GM23338 (cell line): Measurements from ENCODE around the gene PIANP. TPM values are rescaled to one million over a fixed set of nuclear protein-coding genes. Genes with fewer than 3 reads are reported as not detected.

Source experiments
- ATAC-seq: fragments of 200-7000 bp; cut with Tn5 transposase; 3 replicates; pipeline ENCODE4 v1.9.1; 2020
- DNase-seq: peaks from one replicate; pipeline ENCODE4 v3.0.0-alpha.2; 2015; ENCODE audit warnings: low spot score
- H2AFZ ChIP-seq: fragments of 200-600 bp; sonication (generic); 2 replicates; pipeline ENCODE4 v1.8.0; 2016; ENCODE audit warnings: antibody characterized with exemption, mild to moderate bottlenecking, moderate library complexity
- H3F3A ChIP-seq: fragments of 200-600 bp; sonication (generic); replicated peaks from 2 replicates; pipeline ENCODE4 v1.8.0; 2017; ENCODE audit warnings: antibody characterized with exemption, mixed run types, low read depth
- H3K27ac ChIP-seq: fragments of 200-600 bp; sonication (generic); 2 replicates; pipeline ENCODE4 v1.6.1; 2016; ENCODE audit warnings: low read depth
- H3K27me3 ChIP-seq: fragments of 200-600 bp; sonication (generic); 2 replicates; pipeline ENCODE4 v1.8.0; 2016; ENCODE audit warnings: mild to moderate bottlenecking, mixed run types, moderate library complexity; ENCODE audit not compliant: insufficient read depth
- H3K36me3 ChIP-seq: fragments of 200-600 bp; sonication (generic); 2 replicates; pipeline ENCODE4 v1.8.0; 2016; ENCODE audit warnings: mild to moderate bottlenecking; ENCODE audit not compliant: insufficient read depth
- H3K4me1 ChIP-seq: fragments of 200-600 bp; sonication (generic); 2 replicates; pipeline ENCODE4 v1.8.0; 2016; ENCODE audit warnings: mild to moderate bottlenecking, moderate library complexity; ENCODE audit not compliant: insufficient read depth
- H3K4me2 ChIP-seq: fragments of 200-600 bp; sonication (generic); 2 replicates; pipeline ENCODE4 v1.7.1; 2017; ENCODE audit warnings: mixed run types
- H3K4me3 ChIP-seq: fragments of 200-600 bp; sonication (generic); 2 replicates; pipeline ENCODE4 v1.6.1; 2016; ENCODE audit warnings: mixed run types
- H3K79me2 ChIP-seq: fragments of 200-600 bp; sonication (generic); replicated peaks from 2 replicates; pipeline ENCODE4 v1.8.0; 2017; ENCODE audit warnings: mild to moderate bottlenecking; ENCODE audit not compliant: insufficient read depth
- H3K9me2 ChIP-seq: fragments of 200-600 bp; sonication (generic); 2 replicates; pipeline ENCODE4 v1.8.0; 2017; ENCODE audit not compliant: insufficient read depth
- H4K20me1 ChIP-seq: fragments of 200-600 bp; sonication (generic); replicated peaks from 2 replicates; pipeline ENCODE4 v1.8.0; 2017; ENCODE audit warnings: mild to moderate bottlenecking; ENCODE audit not compliant: insufficient read depth
- H3K27ac Mint-ChIP-seq: 2 replicates; pipeline ENCODE4 v1.8.0; 2020; ENCODE audit warnings: inconsistent platforms, mild to moderate bottlenecking, moderate library complexity, mixed read lengths
- H3K27me3 Mint-ChIP-seq: 3 replicates; pipeline ENCODE4 v1.8.0; 2022; ENCODE audit warnings: low read depth, mild to moderate bottlenecking, moderate library complexity, mixed read lengths, inconsistent platforms; ENCODE audit not compliant: insufficient read depth, poor library complexity
- H3K36me3 Mint-ChIP-seq: 3 replicates; pipeline ENCODE4 v1.8.0; 2021; ENCODE audit warnings: low read depth, mild to moderate bottlenecking, inconsistent platforms, moderate library complexity, mixed read lengths
- H3K4me1 Mint-ChIP-seq: 3 replicates; pipeline ENCODE4 v1.8.0; 2020; ENCODE audit warnings: mild to moderate bottlenecking, inconsistent platforms, mixed read lengths
- H3K4me3 Mint-ChIP-seq: 3 replicates; pipeline ENCODE4 v1.8.0; 2021; ENCODE audit warnings: moderate library complexity, mild to moderate bottlenecking, inconsistent platforms, mixed read lengths
- H3K9me3 Mint-ChIP-seq: 3 replicates; pipeline ENCODE4 v1.8.0; 2020; ENCODE audit warnings: moderate library complexity, mild to moderate bottlenecking, inconsistent platforms, mixed read lengths
- CREB1 ChIP-seq: fragments of 250-450 bp; sonication (Bioruptor Pico); IDR thresholded peaks from 2 replicates; pipeline ENCODE4 v1.5.0; 2020; ENCODE audit warnings: low read depth, mild to moderate bottlenecking, moderate library complexity
- EZH2 ChIP-seq: fragments of 200-600 bp; sonication (generic); IDR thresholded peaks from one replicate; pipeline ENCODE4 v1.8.0; 2017; ENCODE audit warnings: antibody characterized with exemption, mild to moderate bottlenecking, low read depth; ENCODE audit not compliant: unreplicated experiment
- EZH2phosphoT487 ChIP-seq: fragments of 200-600 bp; sonication (generic); IDR thresholded peaks from one replicate; pipeline ENCODE4 v1.8.1; 2018; ENCODE audit warnings: antibody characterized with exemption; ENCODE audit not compliant: unreplicated experiment
- JUNB ChIP-seq: IDR thresholded peaks from one replicate; pipeline ENCODE4 v1.6.1; 2016; ENCODE audit warnings: antibody characterized with exemption; ENCODE audit not compliant: unreplicated experiment
- NANOG ChIP-seq: IDR thresholded peaks from 2 replicates; pipeline ENCODE4 v1.6.1; 2016; ENCODE audit warnings: antibody characterized with exemption, borderline replicate concordance
- POLR2AphosphoS5 ChIP-seq: IDR thresholded peaks from 2 replicates; pipeline ENCODE4 v1.6.1; 2016; ENCODE audit warnings: antibody characterized with exemption, low read depth
- STAT1 ChIP-seq: IDR thresholded peaks from one replicate; pipeline ENCODE4 v1.6.1; 2016; ENCODE audit warnings: antibody characterized with exemption; ENCODE audit not compliant: unreplicated experiment
- ZNF114 ChIP-seq: fragments of 250-450 bp; sonication (Bioruptor Pico); IDR thresholded peaks from 2 replicates; pipeline ENCODE4 v1.5.0; 2020; ENCODE audit warnings: mild to moderate bottlenecking, moderate library complexity
- ZNF331 ChIP-seq: fragments of 250-450 bp; sonication (Bioruptor Pico); IDR thresholded peaks from 2 replicates; pipeline ENCODE4 v1.5.0; 2020; ENCODE audit warnings: low read depth, mild to moderate bottlenecking, moderate library complexity
- polyA plus RNA-seq: library from polyadenylated mRNA; unstranded; fragments of >200 nt; fragmentation: Nextera tagmentation; extraction: Ambion mirVana; gene quantifications from 2 replicates; pipeline ENCODE4 v1.2.1, GENCODE V29; 2016
- total RNA-seq: library from RNA; depleted of rRNA; stranded (reverse); fragments of >200 nt; shearing (Covaris generic); gene quantifications from 2 replicates; pipeline ENCODE4 v1.2.3, GENCODE V29; 2014
- TF ChIP-seq, protein P1 (sequence below): IDR thresholded peaks from one replicate; pipeline ENCODE4 v1.6.1; 2018; ENCODE audit warnings: antibody characterized with exemption; ENCODE audit not compliant: unreplicated experiment
- TF ChIP-seq, protein P2 (sequence below), 2 experiments: fragments of 200-600 bp in 1 of 2; sonication (generic) in 1 of 2; conservative IDR thresholded peaks; 2 replicates each; pipeline versions ENCODE4 v1.5.1 to v1.6.1; 2016 to 2017; ENCODE audit warnings: antibody characterized with exemption in 2 of 2, low read depth in 2 of 2, mild to moderate bottlenecking in 2 of 2, moderate library complexity in 1 of 2
- TF ChIP-seq, protein P3 (sequence below): IDR thresholded peaks from 2 replicates; pipeline ENCODE4 v1.6.1; 2016; ENCODE audit warnings: antibody characterized with exemption

PIANP gene
- total and polyA plus RNA-seq, 2 experiments from 2014 or later, result 2.2 to 6.4 TPM

GRCh38 chr12:6734506-6735387 is 34.1 kb upstream of the PIANP start (continued):
- TF ChIP-seq POLR2AphosphoS5 (no peak), ZNF331 (CRISPR knock-in tag) (no peak), ZNF114 (CRISPR knock-in tag) (no peak)
- TF ChIP-seq, protein P1, sequence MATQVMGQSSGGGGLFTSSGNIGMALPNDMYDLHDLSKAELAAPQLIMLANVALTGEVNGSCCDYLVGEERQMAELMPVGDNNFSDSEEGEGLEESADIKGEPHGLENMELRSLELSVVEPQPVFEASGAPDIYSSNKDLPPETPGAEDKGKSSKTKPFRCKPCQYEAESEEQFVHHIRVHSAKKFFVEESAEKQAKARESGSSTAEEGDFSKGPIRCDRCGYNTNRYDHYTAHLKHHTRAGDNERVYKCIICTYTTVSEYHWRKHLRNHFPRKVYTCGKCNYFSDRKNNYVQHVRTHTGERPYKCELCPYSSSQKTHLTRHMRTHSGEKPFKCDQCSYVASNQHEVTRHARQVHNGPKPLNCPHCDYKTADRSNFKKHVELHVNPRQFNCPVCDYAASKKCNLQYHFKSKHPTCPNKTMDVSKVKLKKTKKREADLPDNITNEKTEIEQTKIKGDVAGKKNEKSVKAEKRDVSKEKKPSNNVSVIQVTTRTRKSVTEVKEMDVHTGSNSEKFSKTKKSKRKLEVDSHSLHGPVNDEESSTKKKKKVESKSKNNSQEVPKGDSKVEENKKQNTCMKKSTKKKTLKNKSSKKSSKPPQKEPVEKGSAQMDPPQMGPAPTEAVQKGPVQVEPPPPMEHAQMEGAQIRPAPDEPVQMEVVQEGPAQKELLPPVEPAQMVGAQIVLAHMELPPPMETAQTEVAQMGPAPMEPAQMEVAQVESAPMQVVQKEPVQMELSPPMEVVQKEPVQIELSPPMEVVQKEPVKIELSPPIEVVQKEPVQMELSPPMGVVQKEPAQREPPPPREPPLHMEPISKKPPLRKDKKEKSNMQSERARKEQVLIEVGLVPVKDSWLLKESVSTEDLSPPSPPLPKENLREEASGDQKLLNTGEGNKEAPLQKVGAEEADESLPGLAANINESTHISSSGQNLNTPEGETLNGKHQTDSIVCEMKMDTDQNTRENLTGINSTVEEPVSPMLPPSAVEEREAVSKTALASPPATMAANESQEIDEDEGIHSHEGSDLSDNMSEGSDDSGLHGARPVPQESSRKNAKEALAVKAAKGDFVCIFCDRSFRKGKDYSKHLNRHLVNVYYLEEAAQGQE, result no peak
- TF ChIP-seq, protein P2, sequence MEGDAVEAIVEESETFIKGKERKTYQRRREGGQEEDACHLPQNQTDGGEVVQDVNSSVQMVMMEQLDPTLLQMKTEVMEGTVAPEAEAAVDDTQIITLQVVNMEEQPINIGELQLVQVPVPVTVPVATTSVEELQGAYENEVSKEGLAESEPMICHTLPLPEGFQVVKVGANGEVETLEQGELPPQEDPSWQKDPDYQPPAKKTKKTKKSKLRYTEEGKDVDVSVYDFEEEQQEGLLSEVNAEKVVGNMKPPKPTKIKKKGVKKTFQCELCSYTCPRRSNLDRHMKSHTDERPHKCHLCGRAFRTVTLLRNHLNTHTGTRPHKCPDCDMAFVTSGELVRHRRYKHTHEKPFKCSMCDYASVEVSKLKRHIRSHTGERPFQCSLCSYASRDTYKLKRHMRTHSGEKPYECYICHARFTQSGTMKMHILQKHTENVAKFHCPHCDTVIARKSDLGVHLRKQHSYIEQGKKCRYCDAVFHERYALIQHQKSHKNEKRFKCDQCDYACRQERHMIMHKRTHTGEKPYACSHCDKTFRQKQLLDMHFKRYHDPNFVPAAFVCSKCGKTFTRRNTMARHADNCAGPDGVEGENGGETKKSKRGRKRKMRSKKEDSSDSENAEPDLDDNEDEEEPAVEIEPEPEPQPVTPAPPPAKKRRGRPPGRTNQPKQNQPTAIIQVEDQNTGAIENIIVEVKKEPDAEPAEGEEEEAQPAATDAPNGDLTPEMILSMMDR (conservative IDR thresholded peaks at IDR 0.05; ENCODE audit: low read depth in 2 of 2), result no peak

GRCh38 chr12:6730169-6730568 is 29.6 kb upstream of the PIANP start:
- ATAC-seq (no peak), DNase-seq (peak; percentile 42)
- Histone ChIP-seq H4K20me1 (0 out of 2 replicates have a peak, but pooled peaks cover under 1% of the 10 kb centered on the region), H3K27ac (no peak overlapping the region), H3K4me3 (no peak overlapping the region), H2AFZ (no peak overlapping the region), H3K27me3 (no peaks in the 10 kb centered on the region), H3K79me2 (0 out of 2 replicates have a peak, but pooled peaks cover 8% of the 10 kb centered on the region), H3K4me2 (no peak overlapping the region), H3K9me2 (no peaks in the 10 kb centered on the region), H3F3A (0 out of 2 replicates have a peak, but pooled peaks cover 6% of the 10 kb centered on the region), H3K36me3 (peaks cover 14% of the 10 kb centered on the region; the same call in 1 of the 2 replicates), H3K4me1 (peaks cover under 1% of the 10 kb centered on the region; the same call in 1 of the 2 replicates)
- H3K27me3 Mint-ChIP-seq, result peaks cover 16% of the 10 kb centered on the region
- peaks cover 36% of the 10 kb centered on the region for H3K36me3 Mint-ChIP-seq
- H3K4me1 Mint-ChIP-seq, result peaks cover 5% of the 10 kb centered on the region; the same call in 2 of the 3 replicates
- no peak overlapping the region for H3K27ac Mint-ChIP-seq
- no peaks in the 10 kb centered on the region for H3K9me3 Mint-ChIP-seq
- H3K4me3 Mint-ChIP-seq, result no peak overlapping the region; the same call in 2 of the 3 replicates
- TF ChIP-seq JUNB (no peak), POLR2AphosphoS5 (no peak), EZH2phosphoT487 (no peak), EZH2 (no peak), NANOG (no peak), STAT1 (no peak), ZNF331 (CRISPR knock-in tag) (no peak), CREB1 (CRISPR knock-in tag) (no peak), ZNF114 (CRISPR knock-in tag) (no peak)
- TF ChIP-seq, protein P3, sequence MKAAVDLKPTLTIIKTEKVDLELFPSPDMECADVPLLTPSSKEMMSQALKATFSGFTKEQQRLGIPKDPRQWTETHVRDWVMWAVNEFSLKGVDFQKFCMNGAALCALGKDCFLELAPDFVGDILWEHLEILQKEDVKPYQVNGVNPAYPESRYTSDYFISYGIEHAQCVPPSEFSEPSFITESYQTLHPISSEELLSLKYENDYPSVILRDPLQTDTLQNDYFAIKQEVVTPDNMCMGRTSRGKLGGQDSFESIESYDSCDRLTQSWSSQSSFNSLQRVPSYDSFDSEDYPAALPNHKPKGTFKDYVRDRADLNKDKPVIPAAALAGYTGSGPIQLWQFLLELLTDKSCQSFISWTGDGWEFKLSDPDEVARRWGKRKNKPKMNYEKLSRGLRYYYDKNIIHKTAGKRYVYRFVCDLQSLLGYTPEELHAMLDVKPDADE, result no peak
- TF ChIP-seq, protein P2 (conservative IDR thresholded peaks at IDR 0.05; ENCODE audit: low read depth in 2 of 2), result no peak
- TF ChIP-seq, protein P1, result no peak
